ENCODE data around the gene ZNF541.
"Not testable (repeated sequence)": the region's sequence is repeated elsewhere in the genome, so short reads cannot be mapped to it uniquely, and the experiment has no call there.

ZNF541 gene

DNA sequence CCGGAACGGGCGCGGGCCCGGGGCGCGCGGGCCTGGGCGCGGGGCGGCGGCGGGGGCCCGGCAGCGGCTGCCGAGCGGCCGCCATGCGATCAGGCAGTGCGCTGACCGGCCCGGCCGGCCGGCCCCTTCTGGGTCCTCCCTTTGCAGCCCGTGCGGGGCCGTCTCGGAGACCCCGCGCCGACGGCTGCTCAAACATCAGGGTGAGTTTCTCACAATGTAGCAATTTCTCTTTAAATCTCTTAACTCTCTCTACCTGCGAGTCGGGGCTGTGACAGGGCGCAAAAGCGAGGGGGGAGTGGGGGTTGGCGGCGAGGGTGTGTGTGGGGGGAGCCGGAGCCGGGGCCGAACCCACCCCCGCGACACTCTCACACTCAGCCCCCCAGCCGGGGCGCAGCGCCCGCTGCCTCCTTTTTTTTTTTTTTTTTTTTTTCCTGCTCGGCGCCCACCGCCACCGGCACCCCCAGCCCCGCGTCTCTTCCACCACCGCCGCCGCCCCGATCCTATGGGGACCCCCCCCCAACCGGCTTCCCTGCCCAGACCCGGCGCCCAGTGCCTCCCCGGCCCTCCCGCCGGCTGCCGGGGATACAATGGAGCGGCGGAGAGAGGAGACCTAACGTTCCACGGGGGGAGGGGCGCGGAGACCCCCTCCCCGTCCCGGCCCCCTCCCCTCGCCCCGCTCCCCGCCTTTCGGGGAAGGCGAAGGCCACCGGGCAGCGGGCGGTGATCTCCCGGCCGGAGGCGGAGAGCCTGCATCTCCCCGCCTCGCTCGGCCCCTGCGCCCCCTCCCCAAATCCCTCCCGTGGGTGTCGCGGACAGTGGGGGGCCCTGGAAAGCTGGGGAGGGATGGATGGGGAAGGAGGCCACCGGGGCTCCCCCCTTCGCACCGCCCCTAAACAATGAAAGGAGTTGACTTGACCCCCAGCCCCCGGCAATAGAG, 36.3 kb upstream of the ZNF541 start, which contains the start of gene BICRA:
Gene BICRA (plus strand): TSS at position 166 of the 937 bp plus-strand sequence. CDS start 64,441 bp downstream, outside the sequence.
- TF ChIP-seq GATA1 (IDR thresholded peaks at IDR 0.05; ENCODE audit: low read depth, low read length) (no peak), POLR2A (IDR thresholded peaks at IDR 0.05; ENCODE audit: low read length) (no peak)
- DNase-seq: peak; percentile 90 to 94

DNA sequence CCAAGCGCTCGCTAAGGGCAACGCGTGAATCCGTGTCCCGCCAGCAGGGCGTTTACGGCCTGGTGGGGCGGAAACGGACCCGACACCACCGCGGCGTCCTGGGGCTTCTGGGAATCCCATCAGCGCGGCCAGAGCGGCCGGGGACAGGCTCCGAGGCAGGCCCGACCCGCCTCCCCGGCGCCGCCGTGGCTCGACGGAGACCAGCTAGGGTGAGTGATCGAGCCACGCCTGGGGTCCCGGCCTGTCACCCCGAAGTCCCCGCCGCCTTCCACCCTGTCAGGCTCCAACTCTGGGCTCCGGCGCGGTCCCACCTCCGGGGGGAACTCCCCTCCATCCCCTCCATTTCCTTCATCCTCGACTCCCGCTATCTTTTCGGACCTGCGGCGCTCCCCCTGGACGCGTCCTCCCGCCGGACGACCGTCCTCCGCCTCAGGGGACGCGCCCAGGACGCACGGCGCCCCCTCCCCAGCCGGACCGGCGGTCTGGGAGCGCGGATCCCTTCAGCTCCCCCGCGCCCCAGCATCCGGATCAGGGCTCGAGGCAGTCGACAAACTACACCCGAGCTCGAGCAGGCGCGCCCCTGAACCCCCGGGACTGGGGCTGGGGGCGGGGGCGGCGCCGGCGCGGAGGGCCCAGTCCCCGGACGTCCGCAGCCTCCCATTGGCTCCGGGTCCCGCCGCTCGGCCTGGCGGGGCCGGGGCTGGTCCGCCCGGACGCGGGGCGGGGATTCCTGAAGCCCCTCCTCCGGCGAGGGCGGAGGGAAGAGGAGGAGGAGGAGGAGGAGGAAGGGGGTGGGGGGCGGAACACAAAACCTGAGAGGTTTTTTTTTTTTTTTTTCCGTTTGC, 35.3 kb upstream of the ZNF541 start:
- TF ChIP-seq POLR2A (IDR thresholded peaks at IDR 0.05; ENCODE audit: low read length) (peak; percentile 61), GATA1 (IDR thresholded peaks at IDR 0.05; ENCODE audit: low read depth, low read length) (no peak)

DNA sequence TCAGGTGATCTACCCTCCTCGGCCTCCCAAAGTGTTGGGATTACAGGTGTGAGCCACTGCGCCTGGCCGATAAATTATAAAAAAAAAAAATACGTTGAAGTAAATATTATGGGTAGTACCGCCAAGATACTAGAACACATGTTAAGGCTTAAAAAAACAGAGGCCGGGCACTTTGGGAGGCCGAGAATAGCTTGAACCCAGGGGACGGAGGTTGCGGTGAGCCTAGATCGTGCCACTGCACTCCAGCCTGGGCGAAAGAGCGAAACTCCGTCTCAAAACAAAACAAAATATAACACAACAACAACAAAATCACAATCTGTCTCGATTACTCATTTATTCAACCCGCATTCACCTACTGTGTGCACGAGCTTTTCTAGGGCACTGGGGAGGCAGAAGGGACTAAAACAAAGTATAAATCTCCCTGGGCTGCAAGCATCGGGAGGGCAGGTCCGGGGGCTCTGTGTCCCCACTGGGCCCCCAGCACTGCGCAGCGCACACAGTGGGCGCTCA, 34.7 kb upstream of the ZNF541 start:
- DNase-seq: no peak
- TF ChIP-seq POLR2A (IDR thresholded peaks at IDR 0.05; ENCODE audit: low read length): no peak

More for the DNA sequence above, 35.3 kb upstream of the ZNF541 start:
- DNase-seq: peak; percentile 94 to 98

DNA sequence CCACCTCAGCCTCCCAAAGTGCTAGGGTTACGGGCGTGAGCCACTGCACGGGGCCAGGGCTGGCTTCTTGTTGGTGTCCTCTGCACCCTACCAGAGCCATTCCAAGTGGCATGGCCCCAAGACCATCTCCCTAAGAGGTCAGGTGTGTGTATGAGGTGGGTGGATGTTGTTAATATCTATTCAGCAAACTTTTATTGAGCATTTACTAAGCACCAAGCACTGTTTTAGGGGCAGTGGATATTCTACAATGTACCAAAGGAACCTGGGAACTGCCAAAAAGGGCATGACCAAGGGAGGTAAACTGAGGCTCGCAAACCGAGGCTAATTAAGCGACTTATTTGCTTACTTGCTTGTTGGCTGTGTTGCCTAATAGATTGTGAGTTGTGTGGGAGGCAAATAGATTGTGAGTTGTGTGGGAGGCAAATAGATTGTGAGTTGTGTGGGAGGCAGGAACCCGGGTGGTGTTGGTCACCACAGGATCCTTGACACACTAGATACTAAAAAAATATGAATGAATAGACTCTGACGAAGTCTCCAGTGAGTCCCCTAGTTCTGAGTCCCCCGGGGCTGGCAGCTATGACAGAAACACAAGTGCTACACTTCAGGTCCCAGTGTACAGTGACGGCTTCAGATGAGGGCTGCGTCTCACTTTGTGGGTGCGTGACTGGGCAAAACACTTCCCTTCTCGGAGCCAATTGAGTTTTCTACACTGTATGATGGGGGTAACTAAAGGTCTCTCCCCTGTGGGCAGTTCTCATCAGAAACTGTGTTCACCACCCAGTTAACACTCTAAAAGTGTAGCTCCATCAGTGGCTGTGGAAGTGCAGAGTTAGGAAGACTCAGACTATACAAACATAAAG, 31.0 kb upstream of the ZNF541 start:
- peak; percentile 39 to 48 for DNase-seq
- TF ChIP-seq GATA1 (IDR thresholded peaks at IDR 0.05; ENCODE audit: low read depth, low read length) (no peak), POLR2A (IDR thresholded peaks at IDR 0.05; ENCODE audit: low read length) (no peak)

DNA sequence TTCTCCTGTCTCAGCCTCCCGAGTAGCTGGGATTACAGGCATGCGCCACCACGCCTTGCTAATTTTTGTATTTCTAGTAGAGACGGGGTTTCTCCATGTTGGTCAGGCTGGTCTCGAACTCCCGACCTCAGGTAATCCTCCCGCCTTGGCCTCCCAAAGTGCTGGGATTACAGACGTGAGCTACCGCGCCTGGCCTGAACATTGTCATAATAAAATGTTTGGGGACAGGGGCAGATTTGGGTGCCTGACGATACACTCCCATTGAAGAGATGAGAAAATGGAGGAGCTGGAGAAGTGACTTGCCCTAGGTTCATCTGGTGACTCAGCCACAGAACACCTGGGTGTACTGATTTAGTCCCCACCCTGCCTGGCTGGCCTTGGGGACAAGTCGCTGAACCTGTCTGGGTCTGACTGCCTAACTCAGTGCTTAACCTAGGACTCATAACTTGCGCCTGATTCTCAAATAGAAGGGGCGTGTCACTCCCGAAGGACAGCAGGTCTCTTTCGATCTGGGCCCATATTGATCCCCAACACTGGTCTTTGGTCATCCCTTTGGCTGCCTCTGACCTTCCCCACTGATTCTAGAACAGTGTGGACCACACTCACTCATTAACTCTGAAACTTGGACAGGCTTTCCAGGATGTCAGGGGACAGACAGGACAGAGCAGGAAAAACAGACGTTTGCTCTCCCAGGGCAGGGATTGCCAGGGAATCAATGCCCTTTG, 28.4 kb upstream of the ZNF541 start:
- TF ChIP-seq GATA1 (IDR thresholded peaks at IDR 0.05; ENCODE audit: low read depth, low read length): no peak
- TF ChIP-seq POLR2A (IDR thresholded peaks at IDR 0.05; ENCODE audit: low read length): no peak

DNA sequence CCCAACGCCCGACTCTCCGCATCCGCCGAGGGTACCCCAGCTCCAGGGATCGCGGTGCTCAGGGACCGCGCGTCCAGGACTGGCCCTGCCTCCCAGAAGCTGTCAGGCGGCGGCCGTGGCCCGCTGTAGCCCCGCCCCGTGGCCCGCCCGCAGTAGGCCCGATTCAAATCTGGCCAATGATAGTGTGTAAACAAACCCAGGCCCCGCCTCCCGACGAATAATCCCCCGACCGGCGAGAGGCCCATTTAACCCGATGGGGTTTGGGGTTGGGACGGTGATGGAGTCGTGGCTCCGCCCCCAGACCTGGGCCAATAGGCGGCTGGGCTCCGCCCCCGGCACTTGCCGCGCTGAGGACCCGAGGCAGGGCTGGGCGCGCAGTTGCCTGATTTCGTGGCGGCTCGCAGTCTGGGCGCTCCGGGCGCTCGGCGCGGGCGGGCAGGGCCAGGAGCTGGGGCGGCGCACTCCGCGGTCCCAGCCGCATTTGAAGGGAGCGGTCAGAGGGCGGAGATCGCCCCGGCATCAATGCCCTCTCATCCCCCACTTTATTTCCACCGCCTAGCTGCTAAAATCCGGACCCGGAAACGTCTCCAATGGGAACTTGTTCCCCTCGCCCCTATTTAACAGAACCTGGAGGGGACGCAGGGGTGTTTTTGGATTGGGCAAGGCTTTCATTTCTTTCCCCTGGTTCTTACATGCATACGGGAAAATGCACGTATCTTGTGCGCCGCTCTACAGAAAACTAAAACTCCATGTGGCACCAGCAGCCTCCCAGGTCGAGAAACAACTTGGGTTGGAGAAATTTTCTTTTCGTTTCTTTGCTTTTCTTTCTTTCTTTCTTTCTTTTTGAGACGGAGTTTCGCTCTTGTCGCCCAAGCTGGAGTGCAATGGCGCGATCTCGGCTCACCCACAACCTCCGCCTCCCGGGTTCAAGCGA, 27.6 kb upstream of the ZNF541 start:
- peak; percentile 99 to 100 for DNase-seq
- TF ChIP-seq GATA1 (IDR thresholded peaks at IDR 0.05; ENCODE audit: low read depth, low read length): no peak
- peak; percentile 92 for TF ChIP-seq POLR2A (IDR thresholded peaks at IDR 0.05; ENCODE audit: low read length)

More for the DNA sequence above, 28.4 kb upstream of the ZNF541 start:
- DNase-seq: peak; percentile 12 to 25

DNA sequence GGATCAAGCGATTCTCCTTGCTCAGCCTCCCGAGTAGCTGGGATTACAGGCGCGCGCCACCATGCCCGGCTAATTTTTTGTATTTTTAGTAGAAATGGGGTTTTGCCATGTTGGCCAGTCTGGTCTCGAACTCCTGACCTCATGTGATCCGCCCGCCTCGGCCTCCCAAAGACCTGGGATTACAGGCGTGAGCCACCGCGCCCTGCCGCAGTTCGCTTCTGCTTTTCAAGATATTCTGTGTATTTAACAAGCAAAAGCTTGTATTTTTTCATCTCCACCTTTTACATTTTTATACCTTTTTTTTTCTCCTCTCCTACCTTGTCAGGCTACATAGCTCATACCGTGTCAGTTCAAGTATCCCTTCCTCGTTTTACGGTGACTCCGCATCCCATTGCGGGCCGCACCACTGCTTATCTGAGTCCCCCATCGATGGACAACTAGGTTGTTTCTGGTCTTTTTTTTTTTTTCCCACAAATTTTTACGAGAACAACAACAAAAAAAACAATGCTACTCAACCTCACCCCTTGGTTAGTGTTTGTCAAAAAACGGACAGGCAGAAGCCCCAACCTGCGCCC, 26.8 kb upstream of the ZNF541 start:
- not testable (repeated sequence) for DNase-seq

DNA sequence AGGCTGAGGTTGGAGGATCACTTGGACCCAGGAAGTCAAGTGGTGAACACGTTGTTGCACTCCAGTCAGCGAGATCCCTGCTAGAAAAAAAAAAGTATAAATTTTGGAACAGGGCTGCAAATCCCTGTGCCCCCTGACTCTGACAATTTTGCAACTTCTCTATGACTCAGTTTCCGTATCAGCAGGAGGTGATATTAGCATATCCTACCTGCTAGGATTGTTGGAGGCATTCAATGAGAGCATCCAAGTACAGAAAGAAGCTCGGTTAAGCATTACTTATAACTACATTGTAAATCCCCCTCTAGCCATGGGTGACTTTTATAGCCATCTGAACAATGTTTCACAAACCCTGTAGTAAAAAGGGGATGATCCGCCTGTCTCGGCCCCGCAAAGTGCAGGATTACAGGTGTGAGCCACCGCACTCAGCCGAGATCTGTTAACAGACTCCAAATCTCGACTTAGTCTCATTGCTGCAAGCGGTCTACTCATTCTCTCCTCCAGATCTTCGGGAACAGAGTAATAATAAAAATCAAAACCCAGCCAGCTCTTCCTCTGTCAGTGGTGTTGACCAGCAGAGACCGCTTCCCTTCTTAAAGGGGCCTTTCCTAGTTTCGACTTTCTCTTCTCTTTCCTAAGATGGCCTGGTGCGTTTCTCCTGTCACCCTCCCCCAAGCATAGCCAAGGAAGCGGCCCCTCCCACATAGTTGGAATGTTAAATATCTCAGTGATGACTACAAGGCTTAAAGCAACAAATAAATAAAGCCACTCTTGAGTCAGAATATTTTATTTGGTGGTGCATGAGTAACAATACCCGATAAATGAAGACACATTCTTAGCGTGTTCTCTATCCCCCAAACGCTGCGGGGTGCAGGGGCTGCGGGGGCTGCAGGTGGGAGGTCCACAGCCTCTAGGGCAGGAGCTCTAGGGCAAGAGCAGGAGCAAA, 25.7 kb upstream of the ZNF541 start:
- no peak for TF ChIP-seq POLR2A (IDR thresholded peaks at IDR 0.05; ENCODE audit: low read length)
- no peak for TF ChIP-seq GATA1 (IDR thresholded peaks at IDR 0.05; ENCODE audit: low read depth, low read length)
- DNase-seq: no peak

DNA sequence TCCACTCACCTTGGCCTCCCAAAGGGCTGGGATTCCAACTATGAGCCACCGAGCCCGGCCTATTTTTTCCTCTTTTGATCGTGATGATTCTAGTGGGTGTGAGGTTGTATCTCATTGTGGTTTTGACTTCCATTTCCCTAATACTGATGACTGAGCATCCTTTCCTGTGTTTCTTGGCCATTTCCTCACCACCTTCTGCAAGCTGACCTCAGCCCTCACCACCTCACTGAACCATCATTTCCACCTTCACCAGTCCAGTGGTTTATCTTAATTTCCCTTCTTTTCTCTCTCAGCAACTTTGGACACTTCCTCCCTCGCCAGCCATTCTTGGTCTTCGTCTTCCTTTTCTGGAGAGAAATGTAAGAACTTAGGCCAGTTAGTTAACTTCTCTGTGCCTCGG, 23.0 kb upstream of the ZNF541 start:
- no peak for DNase-seq
- no peak for TF ChIP-seq POLR2A (IDR thresholded peaks at IDR 0.05; ENCODE audit: low read length)
- no peak for TF ChIP-seq GATA1 (IDR thresholded peaks at IDR 0.05; ENCODE audit: low read depth, low read length)

DNA sequence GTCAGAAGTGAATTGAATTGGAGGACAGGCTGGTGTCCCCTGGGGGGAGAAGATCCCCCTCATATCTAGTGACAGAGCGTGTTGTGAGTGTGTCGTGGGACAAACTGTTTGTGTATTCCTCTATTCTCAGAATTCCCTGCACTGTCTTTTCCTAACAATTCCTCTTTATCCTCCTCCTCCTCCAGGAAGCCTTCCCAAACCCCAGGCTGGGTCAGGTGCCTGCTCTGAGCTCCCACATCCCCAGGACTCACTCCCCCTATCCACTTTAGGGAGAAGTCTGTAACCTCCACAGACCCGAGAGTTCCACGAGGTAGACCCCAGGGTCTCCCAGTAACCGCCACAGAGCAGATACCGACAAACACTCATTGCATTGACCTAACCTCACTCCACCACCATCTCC, 20.9 kb upstream of the ZNF541 start:
- DNase-seq: no peak
- no peak for TF ChIP-seq GATA1 (IDR thresholded peaks at IDR 0.05; ENCODE audit: low read depth, low read length)
- TF ChIP-seq POLR2A (IDR thresholded peaks at IDR 0.05; ENCODE audit: low read length): no peak

Measured in erythroblast (primary cell).